ENCODE results near the gene PLA2G6. TPM values are rescaled to one million over a fixed set of nuclear protein-coding genes. Genes with fewer than 3 reads are reported as not detected.
A peak's percentile ranks its signal among the peaks of the same experiment; 100 is the strongest.

The PLA2G6 gene
- total and polyA plus RNA-seq, 2 of the 13 experiments (the other 11 are each of a cell fraction or from before 2014, with no cell fraction given): 4.8 to 11.5 TPM

DNA sequence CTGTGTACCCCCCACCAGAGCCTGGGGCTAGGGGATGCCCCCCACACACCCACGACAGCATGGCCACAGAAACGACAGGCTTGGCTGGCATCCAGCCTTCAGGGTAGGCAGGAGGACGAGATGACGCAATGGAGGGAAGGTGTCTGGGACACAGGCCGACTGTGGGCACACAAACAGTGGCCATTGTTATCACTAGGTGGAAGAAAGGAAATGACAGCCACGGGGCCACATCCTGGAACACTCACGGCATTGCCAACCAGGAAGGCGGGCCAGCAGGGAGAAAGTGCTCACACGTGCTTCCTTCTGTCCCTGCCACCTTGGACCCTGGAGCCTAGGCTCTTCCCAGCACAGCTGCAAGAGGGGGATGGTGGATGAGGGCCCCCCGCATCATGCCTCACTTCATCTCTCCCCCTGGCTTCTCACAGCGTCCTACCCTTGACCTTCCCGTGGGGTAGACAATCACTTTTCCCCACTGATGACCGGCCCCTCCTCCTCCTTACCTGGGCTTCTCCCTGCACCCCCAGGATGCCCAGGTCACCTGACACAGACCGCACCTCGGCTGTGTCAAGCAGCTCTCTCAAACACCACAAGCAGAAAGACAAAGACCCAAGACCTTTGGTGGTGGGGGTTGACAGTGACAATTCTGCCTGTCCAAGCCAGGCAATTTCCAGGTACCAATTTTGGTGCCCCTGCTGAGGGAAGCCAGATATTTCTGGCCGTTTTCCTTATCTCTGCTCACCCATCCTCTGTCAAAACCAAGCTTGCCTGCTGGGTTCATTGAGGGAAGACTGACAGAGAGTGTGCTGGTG, 8.6 kb downstream of the PLA2G6 start (continued):
- TF ChIP-seq, protein P1, sequence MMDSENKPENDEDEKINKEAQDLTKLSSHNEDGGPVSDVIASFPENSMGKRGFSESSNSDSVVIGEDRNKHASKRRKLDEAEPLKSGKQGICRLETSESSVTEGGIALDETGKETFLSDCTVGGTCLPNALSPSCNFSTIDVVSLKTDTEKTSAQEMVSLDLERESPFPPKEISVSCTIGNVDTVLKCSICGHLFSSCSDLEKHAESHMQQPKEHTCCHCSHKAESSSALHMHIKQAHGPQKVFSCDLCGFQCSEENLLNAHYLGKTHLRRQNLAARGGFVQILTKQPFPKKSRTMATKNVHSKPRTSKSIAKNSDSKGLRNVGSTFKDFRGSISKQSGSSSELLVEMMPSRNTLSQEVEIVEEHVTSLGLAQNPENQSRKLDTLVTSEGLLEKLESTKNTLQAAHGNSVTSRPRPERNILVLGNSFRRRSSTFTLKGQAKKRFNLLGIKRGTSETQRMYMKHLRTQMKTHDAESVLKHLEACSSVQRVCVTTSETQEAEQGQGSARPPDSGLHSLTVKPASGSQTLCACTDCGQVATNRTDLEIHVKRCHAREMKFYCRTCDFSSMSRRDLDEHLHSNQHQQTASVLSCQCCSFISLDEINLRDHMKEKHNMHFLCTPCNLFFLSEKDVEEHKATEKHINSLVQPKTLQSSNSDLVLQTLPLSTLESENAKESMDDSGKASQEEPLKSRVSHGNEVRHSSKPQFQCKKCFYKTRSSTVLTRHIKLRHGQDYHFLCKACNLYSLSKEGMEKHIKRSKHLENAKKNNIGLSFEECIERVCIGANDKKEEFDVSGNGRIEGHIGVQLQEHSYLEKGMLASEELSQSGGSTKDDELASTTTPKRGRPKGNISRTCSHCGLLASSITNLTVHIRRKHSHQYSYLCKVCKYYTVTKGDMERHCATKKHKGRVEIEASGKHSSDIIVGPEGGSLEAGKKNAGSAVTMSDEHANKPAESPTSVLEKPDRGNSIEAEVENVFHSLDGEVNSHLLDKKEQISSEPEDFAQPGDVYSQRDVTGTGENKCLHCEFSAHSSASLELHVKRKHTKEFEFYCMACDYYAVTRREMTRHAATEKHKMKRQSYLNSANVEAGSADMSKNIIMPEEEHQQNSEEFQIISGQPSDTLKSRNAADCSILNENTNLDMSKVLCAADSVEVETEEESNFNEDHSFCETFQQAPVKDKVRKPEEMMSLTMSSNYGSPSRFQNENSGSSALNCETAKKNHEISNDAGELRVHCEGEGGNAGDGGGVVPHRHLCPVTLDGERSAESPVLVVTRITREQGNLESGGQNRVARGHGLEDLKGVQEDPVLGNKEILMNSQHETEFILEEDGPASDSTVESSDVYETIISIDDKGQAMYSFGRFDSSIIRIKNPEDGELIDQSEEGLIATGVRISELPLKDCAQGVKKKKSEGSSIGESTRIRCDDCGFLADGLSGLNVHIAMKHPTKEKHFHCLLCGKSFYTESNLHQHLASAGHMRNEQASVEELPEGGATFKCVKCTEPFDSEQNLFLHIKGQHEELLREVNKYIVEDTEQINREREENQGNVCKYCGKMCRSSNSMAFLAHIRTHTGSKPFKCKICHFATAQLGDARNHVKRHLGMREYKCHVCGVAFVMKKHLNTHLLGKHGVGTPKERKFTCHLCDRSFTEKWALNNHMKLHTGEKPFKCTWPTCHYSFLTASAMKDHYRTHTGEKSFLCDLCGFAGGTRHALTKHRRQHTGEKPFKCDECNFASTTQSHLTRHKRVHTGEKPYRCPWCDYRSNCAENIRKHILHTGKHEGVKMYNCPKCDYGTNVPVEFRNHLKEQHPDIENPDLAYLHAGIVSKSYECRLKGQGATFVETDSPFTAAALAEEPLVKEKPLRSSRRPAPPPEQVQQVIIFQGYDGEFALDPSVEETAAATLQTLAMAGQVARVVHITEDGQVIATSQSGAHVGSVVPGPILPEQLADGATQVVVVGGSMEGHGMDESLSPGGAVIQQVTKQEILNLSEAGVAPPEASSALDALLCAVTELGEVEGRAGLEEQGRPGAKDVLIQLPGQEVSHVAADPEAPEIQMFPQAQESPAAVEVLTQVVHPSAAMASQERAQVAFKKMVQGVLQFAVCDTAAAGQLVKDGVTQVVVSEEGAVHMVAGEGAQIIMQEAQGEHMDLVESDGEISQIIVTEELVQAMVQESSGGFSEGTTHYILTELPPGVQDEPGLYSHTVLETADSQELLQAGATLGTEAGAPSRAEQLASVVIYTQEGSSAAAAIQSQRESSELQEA (CRISPR knock-in tag; IDR thresholded peaks at IDR 0.05; ENCODE audit: not compliant biosample characterization): no peak
- TF ChIP-seq MIER2 (CRISPR knock-in tag; IDR thresholded peaks at IDR 0.05) (no peak), STAT5B (CRISPR knock-in tag; IDR thresholded peaks at IDR 0.05) (no peak), ZNF337 (CRISPR knock-in tag; IDR thresholded peaks at IDR 0.05; ENCODE audit: borderline replicate concordance, low read depth) (no peak), BCL6 (CRISPR knock-in tag; IDR thresholded peaks at IDR 0.05) (peak; percentile 44), RORA (CRISPR knock-in tag; IDR thresholded peaks at IDR 0.05) (no peak), HIVEP1 (CRISPR knock-in tag; IDR thresholded peaks at IDR 0.05) (no peak)
- TF ChIP-seq, protein P2, sequence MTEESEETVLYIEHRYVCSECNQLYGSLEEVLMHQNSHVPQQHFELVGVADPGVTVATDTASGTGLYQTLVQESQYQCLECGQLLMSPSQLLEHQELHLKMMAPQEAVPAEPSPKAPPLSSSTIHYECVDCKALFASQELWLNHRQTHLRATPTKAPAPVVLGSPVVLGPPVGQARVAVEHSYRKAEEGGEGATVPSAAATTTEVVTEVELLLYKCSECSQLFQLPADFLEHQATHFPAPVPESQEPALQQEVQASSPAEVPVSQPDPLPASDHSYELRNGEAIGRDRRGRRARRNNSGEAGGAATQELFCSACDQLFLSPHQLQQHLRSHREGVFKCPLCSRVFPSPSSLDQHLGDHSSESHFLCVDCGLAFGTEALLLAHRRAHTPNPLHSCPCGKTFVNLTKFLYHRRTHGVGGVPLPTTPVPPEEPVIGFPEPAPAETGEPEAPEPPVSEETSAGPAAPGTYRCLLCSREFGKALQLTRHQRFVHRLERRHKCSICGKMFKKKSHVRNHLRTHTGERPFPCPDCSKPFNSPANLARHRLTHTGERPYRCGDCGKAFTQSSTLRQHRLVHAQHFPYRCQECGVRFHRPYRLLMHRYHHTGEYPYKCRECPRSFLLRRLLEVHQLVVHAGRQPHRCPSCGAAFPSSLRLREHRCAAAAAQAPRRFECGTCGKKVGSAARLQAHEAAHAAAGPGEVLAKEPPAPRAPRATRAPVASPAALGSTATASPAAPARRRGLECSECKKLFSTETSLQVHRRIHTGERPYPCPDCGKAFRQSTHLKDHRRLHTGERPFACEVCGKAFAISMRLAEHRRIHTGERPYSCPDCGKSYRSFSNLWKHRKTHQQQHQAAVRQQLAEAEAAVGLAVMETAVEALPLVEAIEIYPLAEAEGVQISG (CRISPR knock-in tag; IDR thresholded peaks at IDR 0.05): no peak
- TF ChIP-seq, protein P3, sequence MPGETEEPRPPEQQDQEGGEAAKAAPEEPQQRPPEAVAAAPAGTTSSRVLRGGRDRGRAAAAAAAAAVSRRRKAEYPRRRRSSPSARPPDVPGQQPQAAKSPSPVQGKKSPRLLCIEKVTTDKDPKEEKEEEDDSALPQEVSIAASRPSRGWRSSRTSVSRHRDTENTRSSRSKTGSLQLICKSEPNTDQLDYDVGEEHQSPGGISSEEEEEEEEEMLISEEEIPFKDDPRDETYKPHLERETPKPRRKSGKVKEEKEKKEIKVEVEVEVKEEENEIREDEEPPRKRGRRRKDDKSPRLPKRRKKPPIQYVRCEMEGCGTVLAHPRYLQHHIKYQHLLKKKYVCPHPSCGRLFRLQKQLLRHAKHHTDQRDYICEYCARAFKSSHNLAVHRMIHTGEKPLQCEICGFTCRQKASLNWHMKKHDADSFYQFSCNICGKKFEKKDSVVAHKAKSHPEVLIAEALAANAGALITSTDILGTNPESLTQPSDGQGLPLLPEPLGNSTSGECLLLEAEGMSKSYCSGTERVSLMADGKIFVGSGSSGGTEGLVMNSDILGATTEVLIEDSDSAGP (CRISPR knock-in tag; IDR thresholded peaks at IDR 0.05; ENCODE audit: borderline replicate concordance): no peak
- TF ChIP-seq, protein P4, sequence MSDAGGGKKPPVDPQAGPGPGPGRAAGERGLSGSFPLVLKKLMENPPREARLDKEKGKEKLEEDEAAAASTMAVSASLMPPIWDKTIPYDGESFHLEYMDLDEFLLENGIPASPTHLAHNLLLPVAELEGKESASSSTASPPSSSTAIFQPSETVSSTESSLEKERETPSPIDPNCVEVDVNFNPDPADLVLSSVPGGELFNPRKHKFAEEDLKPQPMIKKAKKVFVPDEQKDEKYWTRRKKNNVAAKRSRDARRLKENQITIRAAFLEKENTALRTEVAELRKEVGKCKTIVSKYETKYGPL (CRISPR knock-in tag; IDR thresholded peaks at IDR 0.05): no peak
